Diencephalon (tissue), 1 donor: ENCODE data around the gene BPNT1. TPM values are rescaled to one million over a fixed set of nuclear protein-coding genes. Genes with fewer than 3 reads are reported as not detected.

Source experiments
- small RNA-seq: library from RNA; depleted of rRNA; stranded (forward); fragments of <200 nt; gene quantifications from one replicate; pipeline ENCODE3, GENCODE V24; 2014
- total RNA-seq: library from RNA; depleted of rRNA; stranded (reverse); fragments of >200 nt; gene quantifications from one replicate; pipeline ENCODE4 v1.2.3, GENCODE V29; 2014

Gene BPNT1
- 19.8 TPM for total RNA-seq

GRCh38 chr1:220089650-220090556 is at the start of gene BPNT1:
Gene BPNT1, minus strand, starts transcription at chr1:220089788. Its CDS starts 9,942 bp downstream, at chr1:220079846.

GRCh38 chr1:220094016-220094911 is 4.7 kb upstream of the BPNT1 start, which contains the start of gene IARS2:
Gene IARS2, plus strand, starts transcription at chr1:220094132. Its CDS starts 85 bp downstream, at chr1:220094217.

GRCh38 chr1:220046052-220046930 is 43.3 kb downstream of the BPNT1 start, which contains the start of gene EPRS1:
Gene EPRS1, minus strand, starts transcription at chr1:220046505. Its CDS starts 117 bp downstream, at chr1:220046388.

Small RNAs within 50 kb of the gene (small RNA-seq; reads per million reads assigned to genes)
- gene MIR194-1 (0.08 reads per million), gene MIR215 (1.4 reads per million, percentile 83 among the genes with 10 or more reads in this experiment)

Other genes with a start within 250 kb of the BPNT1 start
- 26.3 TPM for gene SLC30A10, start 161.2 kb downstream of the BPNT1 start, total RNA-seq
- gene EPRS1, start 43.3 kb downstream of the BPNT1 start, total RNA-seq, result 158 TPM
- gene IARS2, start 4.3 kb upstream of the BPNT1 start, total RNA-seq, result 61.1 TPM
- gene RAB3GAP2, start 182.7 kb upstream of the BPNT1 start, total RNA-seq, result 44.3 TPM